Endothelial cell of umbilical vein (primary cell): ENCODE measurements around the gene KDM4B. TPM values are rescaled to one million over a fixed set of nuclear protein-coding genes. Genes with fewer than 3 reads are reported as not detected.

Source experiments
- BruUV-seq: library from RNA; stranded (reverse); fragments of 400-500 nt; replicated peaks from 2 replicates; lab custom pipeline; 2021; lab: Mats Ljungman, UMichigan
- CTCF ChIA-PET: fragments of 300-600, 350-600 bp; sonication (Branson Sonifier 250); formaldehyde crosslinking; loops from one replicate; lab custom pipeline; 2021; ENCODE audit warnings: antibody characterized with exemption, inconsistent platforms; lab: Charles Lee
- POLR2A ChIA-PET: fragments of 300-600, 350-600 bp; sonication (Branson Sonifier 250); formaldehyde crosslinking; loops from one replicate; lab custom pipeline; 2021; ENCODE audit warnings: antibody characterized with exemption, inconsistent platforms; lab: Charles Lee
- DNase-seq: peaks from one replicate; pipeline ENCODE4 v3.0.0-alpha.2; 2011; ENCODE audit warnings: low read depth, low spot score
- FAIRE-seq: peaks from 2 replicates; lab custom pipeline; 2011; peaks lifted over from hg19 to GRCh38; lab: Jason Lieb, UNC
- H2AFZ ChIP-seq: 2 replicates; pipeline ENCODE4 v1.6.0; 2012; ENCODE audit warnings: low read depth, low read length, control low read depth, inconsistent platforms
- H3K27ac ChIP-seq: 2 replicates; pipeline ENCODE4 v1.5.1; 2011; ENCODE audit warnings: low read depth, mild to moderate bottlenecking, control low read depth, low read length, moderate library complexity; ENCODE audit not compliant: insufficient read depth
- H3K27me3 ChIP-seq, 2 experiments: 2 replicates each; pipeline versions ENCODE4 v1.6.0 to v1.6.1; 2011; ENCODE audit warnings: low read length in 2 of 2, mixed read lengths in 1 of 2; ENCODE audit not compliant: control insufficient read depth in 2 of 2, insufficient read depth in 2 of 2
- H3K36me3 ChIP-seq, 2 experiments: 2 replicates in 1 of 2; 3 replicates in 1 of 2; pipeline ENCODE4 v1.5.1; 2011; ENCODE audit warnings: low read length in 2 of 2, mild to moderate bottlenecking in 1 of 2, moderate library complexity in 1 of 2; ENCODE audit not compliant: control insufficient read depth in 2 of 2, insufficient read depth in 2 of 2; ENCODE audit errors: extremely low read depth in 1 of 2
- H3K4me1 ChIP-seq: 3 replicates; pipeline ENCODE4 v1.5.1; 2011; ENCODE audit warnings: mild to moderate bottlenecking, low read length; ENCODE audit not compliant: control insufficient read depth, insufficient read depth; ENCODE audit errors: extremely low read depth
- H3K4me2 ChIP-seq: 2 replicates; pipeline ENCODE4 v1.6.1; 2011; ENCODE audit warnings: low read length, control low read depth, mixed read lengths; ENCODE audit not compliant: insufficient read depth
- H3K4me3 ChIP-seq, 3 experiments: fragments of 200-600 bp in 1 of 3; sonication (generic), shearing (Covaris generic) in 1 of 3; replicated peaks in 1 of 3; 2 replicates each; pipeline ENCODE4 v1.5.1; 2011 to 2016; ENCODE audit warnings: control low read depth in 3 of 3, low read length in 3 of 3, mild to moderate bottlenecking in 2 of 3, inconsistent platforms in 1 of 3, low read depth in 1 of 3, moderate library complexity in 1 of 3; ENCODE audit not compliant: insufficient read depth in 1 of 3
- H3K79me2 ChIP-seq: 2 replicates; pipeline ENCODE4 v1.6.0; 2012; ENCODE audit warnings: low read length, inconsistent platforms; ENCODE audit not compliant: control insufficient read depth, insufficient read depth
- H3K9ac ChIP-seq: replicated peaks from 2 replicates; pipeline ENCODE3; 2011; ENCODE audit warnings: low read length, control low read depth; ENCODE audit not compliant: insufficient read depth; ENCODE audit errors: extremely low read depth
- H3K9me1 ChIP-seq: replicated peaks from 3 replicates; pipeline ENCODE4 v1.6.0; 2011; ENCODE audit warnings: mild to moderate bottlenecking, low read length; ENCODE audit not compliant: control insufficient read depth, insufficient read depth; ENCODE audit errors: extremely low read depth
- H3K9me3 ChIP-seq: replicated peaks from 2 replicates; pipeline ENCODE4 v1.5.1; 2012; ENCODE audit warnings: low read length, inconsistent platforms; ENCODE audit not compliant: control insufficient read depth, insufficient read depth
- H4K20me1 ChIP-seq: replicated peaks from 2 replicates; pipeline ENCODE3; 2011; ENCODE audit warnings: mild to moderate bottlenecking, low read length; ENCODE audit not compliant: control insufficient read depth, insufficient read depth; ENCODE audit errors: extremely low read depth
- EZH2 ChIP-seq: IDR thresholded peaks from 2 replicates; pipeline ENCODE4 v1.6.1; 2012; ENCODE audit warnings: borderline replicate concordance, low read depth, mild to moderate bottlenecking, moderate library complexity, low read length, inconsistent platforms; ENCODE audit not compliant: severe bottlenecking
- FOS ChIP-seq: IDR thresholded peaks from 2 replicates; pipeline ENCODE4 v1.6.1; 2011; ENCODE audit warnings: mild to moderate bottlenecking, low read length, moderate library complexity, borderline replicate concordance; ENCODE audit not compliant: insufficient read depth
- GATA2 ChIP-seq: IDR thresholded peaks from 2 replicates; pipeline ENCODE4 v1.7.0; 2011; ENCODE audit warnings: low read depth, mild to moderate bottlenecking, moderate library complexity, mixed read lengths, low read length; ENCODE audit not compliant: insufficient read length, insufficient read depth
- JUN ChIP-seq: IDR thresholded peaks from 2 replicates; pipeline ENCODE4 v1.6.1; 2011; ENCODE audit warnings: borderline replicate concordance, low read depth; ENCODE audit not compliant: insufficient read length, insufficient read depth
- MYC ChIP-seq: IDR thresholded peaks from one replicate; pipeline ENCODE4 v1.6.1; 2011; ENCODE audit warnings: mild to moderate bottlenecking, low read depth, low read length
- POLR2A ChIP-seq: IDR thresholded peaks from 2 replicates; pipeline ENCODE4 v1.6.1; 2012; ENCODE audit warnings: low read depth, mild to moderate bottlenecking, control low read depth, low read length
- POLR2AphosphoS5 ChIP-seq: IDR thresholded peaks from 2 replicates; pipeline ENCODE4 v1.6.1; 2012; ENCODE audit warnings: low read depth, mild to moderate bottlenecking, control low read depth, low read length, moderate library complexity; ENCODE audit not compliant: insufficient read depth
- dilution Hi-C: fragments of 300-500 bp; cut with MboI; formaldehyde crosslinking; loops from one replicate; pipeline ENCODE4 v1.15.0; 2019; ENCODE audit warnings: low sequenced_read_pairs; ENCODE audit not compliant: extremely low pct_ligation_motif_present
- intact Hi-C: fragments of 100-400 bp; cut with micrococcal nuclease; formaldehyde crosslinking; loops from one replicate; pipeline ENCODE4 v1.10.0; 2022
- polyA plus RNA-seq, 4 experiments: library from polyadenylated mRNA; depleted of rRNA in 3 of 4; stranded (reverse) in 3 of 4; unstranded in 1 of 4; fragments of >200 nt; gene quantifications; 2 replicates each; pipeline versions ENCODE4 v1.2.1 to v1.2.3, GENCODE V29; 2011 to 2012; ENCODE audit warnings: missing spikeins in 1 of 4
- total RNA-seq: library from RNA; stranded (reverse); gene quantifications from 2 replicates; pipeline ENCODE4 v1.2.3, GENCODE V29; 2021
- TF ChIP-seq, protein P1 (sequence below), 2 donors: IDR thresholded peaks; 1 replicate in 1 of 2; 2 replicates in 1 of 2; pipeline ENCODE4 v1.5.1; 2011; ENCODE audit warnings: low read length in 2 of 2, mild to moderate bottlenecking in 2 of 2, moderate library complexity in 2 of 2, control low read depth in 1 of 2, inconsistent platforms in 1 of 2, low read depth in 1 of 2; ENCODE audit not compliant: insufficient read depth in 1 of 2; ENCODE audit errors: extremely low read depth in 1 of 2
- TF ChIP-seq, protein P2 (sequence below): IDR thresholded peaks from 2 replicates; pipeline ENCODE4 v1.6.1; 2011; ENCODE audit not compliant: insufficient read depth, insufficient read length

The KDM4B gene
- total and polyA plus RNA-seq, 2 donors (not counting 3 experiments of a cell fraction or from before 2014, with no cell fraction given), result 12.4 to 37.2 TPM

DNA sequence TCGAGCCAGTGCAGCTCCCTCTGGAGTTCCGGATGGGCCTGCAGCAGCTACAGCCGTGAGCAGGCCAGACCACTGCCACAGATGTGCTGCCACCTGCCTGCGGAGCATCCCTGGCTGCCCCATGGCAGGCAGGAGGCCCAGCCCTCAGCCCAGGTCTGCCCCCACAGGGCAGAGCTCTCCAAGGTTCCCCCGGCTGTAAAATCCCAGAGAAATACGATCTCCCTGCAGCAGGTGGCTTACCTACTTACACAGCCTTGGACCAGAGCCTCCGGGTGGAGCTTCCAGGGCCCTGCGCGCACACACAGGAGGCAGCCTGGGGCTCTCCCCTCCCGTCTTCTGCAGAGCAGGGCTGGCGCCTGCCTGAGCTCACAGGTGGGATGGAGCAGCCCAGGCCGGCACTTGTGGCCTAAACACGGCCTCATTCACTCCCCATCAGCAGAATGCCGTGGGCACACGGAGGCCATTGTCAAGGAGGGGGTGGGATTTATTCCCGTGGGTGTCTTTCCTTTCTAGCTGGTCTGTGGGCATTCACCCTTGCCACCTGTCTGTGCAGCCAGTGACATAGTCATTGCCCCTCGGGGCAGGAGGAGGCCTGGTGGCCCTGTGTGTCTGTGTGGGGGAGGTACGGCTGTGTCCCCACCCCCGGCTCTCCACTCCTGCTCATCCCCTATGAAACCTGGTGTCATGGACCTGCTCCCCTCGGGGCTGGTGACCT, 118.0 kb downstream of the KDM4B start:
- no TSS peak for BruUV-seq
- POLR2A ChIA-PET, result no interaction called here
- peaks cover 0 to 18% of the 10 kb centered on the region in 2 experiments for H3K36me3 ChIP-seq

More for the DNA sequence above, 118.0 kb downstream of the KDM4B start:
- FAIRE-seq (no peak), DNase-seq (no peak)
- Histone ChIP-seq H2AFZ (no peak overlapping the region), H3K9ac (no peak overlapping the region), H3K27ac (no peak overlapping the region), H3K4me3 (no peak overlapping the region), H3K4me1 (no peaks in the 10 kb centered on the region), H3K4me2 (no peak overlapping the region), H3K9me1 (no peaks in the 10 kb centered on the region), H3K27me3 (no peaks in the 10 kb centered on the region), H3K79me2 (no peaks in the 10 kb centered on the region), H4K20me1 (no peaks in the 10 kb centered on the region), H3K9me3 (no peaks in the 10 kb centered on the region)
- CTCF ChIA-PET, result no interaction called here
- intact Hi-C loops, result no loop called here
- dilution Hi-C loops, result no loop called here
- TF ChIP-seq JUN (no peak), POLR2A (no peak), POLR2AphosphoS5 (no peak), GATA2 (no peak), MYC (no peak), FOS (no peak), EZH2 (no peak)
- TF ChIP-seq, protein P1, sequence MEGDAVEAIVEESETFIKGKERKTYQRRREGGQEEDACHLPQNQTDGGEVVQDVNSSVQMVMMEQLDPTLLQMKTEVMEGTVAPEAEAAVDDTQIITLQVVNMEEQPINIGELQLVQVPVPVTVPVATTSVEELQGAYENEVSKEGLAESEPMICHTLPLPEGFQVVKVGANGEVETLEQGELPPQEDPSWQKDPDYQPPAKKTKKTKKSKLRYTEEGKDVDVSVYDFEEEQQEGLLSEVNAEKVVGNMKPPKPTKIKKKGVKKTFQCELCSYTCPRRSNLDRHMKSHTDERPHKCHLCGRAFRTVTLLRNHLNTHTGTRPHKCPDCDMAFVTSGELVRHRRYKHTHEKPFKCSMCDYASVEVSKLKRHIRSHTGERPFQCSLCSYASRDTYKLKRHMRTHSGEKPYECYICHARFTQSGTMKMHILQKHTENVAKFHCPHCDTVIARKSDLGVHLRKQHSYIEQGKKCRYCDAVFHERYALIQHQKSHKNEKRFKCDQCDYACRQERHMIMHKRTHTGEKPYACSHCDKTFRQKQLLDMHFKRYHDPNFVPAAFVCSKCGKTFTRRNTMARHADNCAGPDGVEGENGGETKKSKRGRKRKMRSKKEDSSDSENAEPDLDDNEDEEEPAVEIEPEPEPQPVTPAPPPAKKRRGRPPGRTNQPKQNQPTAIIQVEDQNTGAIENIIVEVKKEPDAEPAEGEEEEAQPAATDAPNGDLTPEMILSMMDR (IDR thresholded peaks at IDR 0.05; ENCODE audit: extremely low read depth in 1 of 2, insufficient read depth in 1 of 2, low read depth in 1 of 2, low read length in 2 of 2), result no peak
- TF ChIP-seq, protein P2, sequence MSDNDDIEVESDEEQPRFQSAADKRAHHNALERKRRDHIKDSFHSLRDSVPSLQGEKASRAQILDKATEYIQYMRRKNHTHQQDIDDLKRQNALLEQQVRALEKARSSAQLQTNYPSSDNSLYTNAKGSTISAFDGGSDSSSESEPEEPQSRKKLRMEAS, result no peak
